Uterus (tissue), 2 donors: ENCODE results near the gene SLC48A1.

ENCODE experiments used
- POLR2A ChIP-seq, 2 donors: fragments of 450-650 bp; IDR thresholded peaks; one replicate each; pipeline ENCODE4 v1.6.1; 2016; ENCODE audit warnings: antibody characterized with exemption in 2 of 2, mild to moderate bottlenecking in 1 of 2, moderate library complexity in 1 of 2
- TF ChIP-seq, protein P1 (sequence below), 4 experiments: fragments of 200-600 bp in 2 of 4; fragments of 450-650 bp in 2 of 4; sonication (generic) in 2 of 4; IDR thresholded peaks; one replicate each; pipeline ENCODE4 v1.5.1; 2016 to 2019; ENCODE audit warnings: antibody characterized with exemption in 4 of 4, mild to moderate bottlenecking in 2 of 4, moderate library complexity in 1 of 4

- TF ChIP-seq POLR2A (IDR thresholded peaks at IDR 0.05), result no peak
- TF ChIP-seq, protein P1, sequence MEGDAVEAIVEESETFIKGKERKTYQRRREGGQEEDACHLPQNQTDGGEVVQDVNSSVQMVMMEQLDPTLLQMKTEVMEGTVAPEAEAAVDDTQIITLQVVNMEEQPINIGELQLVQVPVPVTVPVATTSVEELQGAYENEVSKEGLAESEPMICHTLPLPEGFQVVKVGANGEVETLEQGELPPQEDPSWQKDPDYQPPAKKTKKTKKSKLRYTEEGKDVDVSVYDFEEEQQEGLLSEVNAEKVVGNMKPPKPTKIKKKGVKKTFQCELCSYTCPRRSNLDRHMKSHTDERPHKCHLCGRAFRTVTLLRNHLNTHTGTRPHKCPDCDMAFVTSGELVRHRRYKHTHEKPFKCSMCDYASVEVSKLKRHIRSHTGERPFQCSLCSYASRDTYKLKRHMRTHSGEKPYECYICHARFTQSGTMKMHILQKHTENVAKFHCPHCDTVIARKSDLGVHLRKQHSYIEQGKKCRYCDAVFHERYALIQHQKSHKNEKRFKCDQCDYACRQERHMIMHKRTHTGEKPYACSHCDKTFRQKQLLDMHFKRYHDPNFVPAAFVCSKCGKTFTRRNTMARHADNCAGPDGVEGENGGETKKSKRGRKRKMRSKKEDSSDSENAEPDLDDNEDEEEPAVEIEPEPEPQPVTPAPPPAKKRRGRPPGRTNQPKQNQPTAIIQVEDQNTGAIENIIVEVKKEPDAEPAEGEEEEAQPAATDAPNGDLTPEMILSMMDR (IDR thresholded peaks at IDR 0.05), result no peak
Measured at GRCh38 chr12:47736216-47736615, 36.8 kb upstream of the SLC48A1 start.
